Measurements from ENCODE around the gene ITGB1. TPM values are rescaled to one million over a fixed set of nuclear protein-coding genes. Genes with fewer than 3 reads are reported as not detected.

ITGB1 gene
- total RNA-seq, 1 donor from 2014 or later: 307 TPM

GRCh38 chr10:32954545-32955298, 3.3 kb downstream of the ITGB1 start:
- Mint-ChIP-seq H3K27ac (peak overlapping the region; percentile 15), H3K9me3 (no peaks in the 10 kb centered on the region), H3K36me3 (no peaks in the 10 kb centered on the region), H3K4me3 (peak overlapping the region; percentile 55), H3K27me3 (ENCODE audit: low read depth) (no peaks in the 10 kb centered on the region), H3K4me1 (peaks cover 66% of the 10 kb centered on the region)
- no peak for TF ChIP-seq CTCF (IDR thresholded peaks at IDR 0.05; ENCODE audit: unreplicated experiment)
- no peak for DNase-seq (ENCODE audit: low spot score in 2 of 2, unreplicated experiment in 2 of 2)

- no peaks in the 10 kb centered on the region for H3K9me3 Mint-ChIP-seq
- no peaks in the 10 kb centered on the region for H3K27me3 Mint-ChIP-seq (ENCODE audit: low read depth)
- peaks cover 62% of the 10 kb centered on the region for H3K4me1 Mint-ChIP-seq
- no peak overlapping the region for H3K27ac Mint-ChIP-seq
- DNase-seq (ENCODE audit: low spot score in 2 of 2, unreplicated experiment in 2 of 2): no peak
- H3K4me3 Mint-ChIP-seq: no peak overlapping the region
- no peaks in the 10 kb centered on the region for H3K36me3 Mint-ChIP-seq
- no peak for TF ChIP-seq CTCF (IDR thresholded peaks at IDR 0.05; ENCODE audit: unreplicated experiment)
Measured at GRCh38 chr10:32954080-32954479, 4.0 kb downstream of the ITGB1 start.

- H3K27me3 Mint-ChIP-seq (ENCODE audit: low read depth): no peaks in the 10 kb centered on the region
- no peak overlapping the region for H3K27ac Mint-ChIP-seq
- no peaks in the 10 kb centered on the region for H3K9me3 Mint-ChIP-seq
- no peak for DNase-seq (ENCODE audit: low spot score in 2 of 2, unreplicated experiment in 2 of 2)
- TF ChIP-seq CTCF (IDR thresholded peaks at IDR 0.05; ENCODE audit: unreplicated experiment): no peak
- H3K4me1 Mint-ChIP-seq: peaks cover 62% of the 10 kb centered on the region
- H3K36me3 Mint-ChIP-seq: no peaks in the 10 kb centered on the region
- H3K4me3 Mint-ChIP-seq: no peak overlapping the region
Measured at GRCh38 chr10:32953277-32953927, 4.6 kb downstream of the ITGB1 start.

GRCh38 chr10:32952541-32953276, 5.3 kb downstream of the ITGB1 start:
- DNase-seq (ENCODE audit: low spot score in 2 of 2, unreplicated experiment in 2 of 2): no peak
- no peaks in the 10 kb centered on the region for H3K27me3 Mint-ChIP-seq (ENCODE audit: low read depth)
- H3K36me3 Mint-ChIP-seq: no peaks in the 10 kb centered on the region
- H3K4me3 Mint-ChIP-seq: no peak overlapping the region
- H3K4me1 Mint-ChIP-seq: peaks cover 64% of the 10 kb centered on the region
- no peak overlapping the region for H3K27ac Mint-ChIP-seq
- no peaks in the 10 kb centered on the region for H3K9me3 Mint-ChIP-seq
- no peak for TF ChIP-seq CTCF (IDR thresholded peaks at IDR 0.05; ENCODE audit: unreplicated experiment)

- Mint-ChIP-seq H3K4me3 (no peak overlapping the region), H3K9me3 (no peaks in the 10 kb centered on the region), H3K27ac (no peak overlapping the region), H3K27me3 (ENCODE audit: low read depth) (no peaks in the 10 kb centered on the region), H3K4me1 (peaks cover 64% of the 10 kb centered on the region), H3K36me3 (no peaks in the 10 kb centered on the region)
- no peak for TF ChIP-seq CTCF (IDR thresholded peaks at IDR 0.05; ENCODE audit: unreplicated experiment)
- DNase-seq (ENCODE audit: low spot score in 2 of 2, unreplicated experiment in 2 of 2): no peak
Measured at GRCh38 chr10:32952094-32952493, 5.9 kb downstream of the ITGB1 start.

All from mesothelial cell of epicardium (in vitro differentiated cells).